Activated CD4-positive, alpha-beta T cell treated with anti-CD3 and anti-CD28 coated beads for 36 hours (primary cell): ENCODE measurements around the gene CASP1. TPM values are rescaled to one million over a fixed set of nuclear protein-coding genes. Genes with fewer than 3 reads are reported as not detected.
A peak's percentile ranks its signal among the peaks of the same experiment; 100 is the strongest.

Experiments
- ATAC-seq: fragments of 200-7000 bp; cut with Tn5 transposase; one replicate; pipeline ENCODE4 v1.10.0; 2021; ENCODE audit warnings: mild to moderate bottlenecking, moderate library complexity
- CTCF ChIA-PET: fragments of 350-600 bp; sonication (Branson Sonifier 250); formaldehyde crosslinking; loops from one replicate; lab custom pipeline; 2021; ENCODE audit warnings: antibody characterized with exemption; lab: Charles Lee
- POLR2A ChIA-PET: fragments of 350-600 bp; sonication (Branson Sonifier 250); formaldehyde crosslinking; loops from one replicate; lab custom pipeline; 2021; ENCODE audit warnings: antibody characterized with exemption, inconsistent platforms; lab: Charles Lee
- DNase-seq: peaks from one replicate; pipeline ENCODE4 v3.0.0-alpha.2; 2020
- H3K27ac Mint-ChIP-seq: one replicate; pipeline ENCODE4 v1.8.0; 2021; ENCODE audit warnings: mixed read lengths
- H3K27me3 Mint-ChIP-seq: one replicate; pipeline ENCODE4 v1.8.0; 2021; ENCODE audit warnings: mixed read lengths
- H3K36me3 Mint-ChIP-seq: one replicate; pipeline ENCODE4 v1.8.0; 2021; ENCODE audit warnings: low read depth, mixed read lengths
- H3K4me1 Mint-ChIP-seq: one replicate; pipeline ENCODE4 v1.8.0; 2021; ENCODE audit warnings: mixed read lengths
- H3K4me3 Mint-ChIP-seq: one replicate; pipeline ENCODE4 v1.8.0; 2021; ENCODE audit warnings: mild to moderate bottlenecking, moderate library complexity, mixed read lengths
- H3K9me3 Mint-ChIP-seq: one replicate; pipeline ENCODE4 v1.8.0; 2021; ENCODE audit warnings: low read depth, mixed read lengths
- intact Hi-C, 2 experiments: fragments of 100-400 bp; cut with DNase I in 1 of 2; cut with micrococcal nuclease in 1 of 2; formaldehyde crosslinking; loops; one replicate each; pipeline versions ENCODE4 v1.14.2 to v1.15.1; 2022 to 2024; cut with DNase I, micrococcal nuclease
- total RNA-seq, 2 experiments: library from RNA; stranded (reverse); gene quantifications; one replicate each; pipeline ENCODE4 v1.2.3, GENCODE V29; 2021

CASP1 gene
- total RNA-seq, 2 experiments from 2014 or later, result 23.7 to 33.4 TPM

GRCh38 chr11:105007463-105007862, 27.5 kb downstream of the CASP1 start:
- Mint-ChIP-seq H3K4me3 (no peak overlapping the region), H3K9me3 (no peaks in the 10 kb centered on the region), H3K36me3 (no peaks in the 10 kb centered on the region), H3K27me3 (no peaks in the 10 kb centered on the region), H3K27ac (no peak overlapping the region), H3K4me1 (no peaks in the 10 kb centered on the region)
- DNase-seq, result no peak
- ATAC-seq, result no peak
- CTCF ChIA-PET, result no interaction called here
- intact Hi-C loops, result no loop called here
- POLR2A ChIA-PET, result no interaction called here

GRCh38 chr11:105005451-105005845, 29.5 kb downstream of the CASP1 start:
- intact Hi-C loops, result no loop called here
- Mint-ChIP-seq H3K27ac (no peak overlapping the region), H3K4me1 (peaks cover 5% of the 10 kb centered on the region), H3K4me3 (no peak overlapping the region), H3K36me3 (no peaks in the 10 kb centered on the region), H3K9me3 (no peaks in the 10 kb centered on the region), H3K27me3 (no peaks in the 10 kb centered on the region)
- ChIA-PET CTCF (no interaction called here), POLR2A (no interaction called here)
- ATAC-seq (no peak), DNase-seq (no peak)

- no peak overlapping the region for H3K27ac Mint-ChIP-seq
- DNase-seq (no peak), ATAC-seq (no peak)
- H3K9me3 Mint-ChIP-seq, result no peaks in the 10 kb centered on the region
- intact Hi-C loops, result loop anchor here in 1 of 2 experiments (5.0 kb wide), 1 partner anchor 472 kb away; no protein-coding TSS in a partner anchor
- ChIA-PET POLR2A (no interaction called here), CTCF (no interaction called here)
- H3K27me3 Mint-ChIP-seq, result no peaks in the 10 kb centered on the region
- H3K4me3 Mint-ChIP-seq, result no peak overlapping the region
- H3K36me3 Mint-ChIP-seq, result no peaks in the 10 kb centered on the region
- H3K4me1 Mint-ChIP-seq, result peaks cover 5% of the 10 kb centered on the region
Observed at GRCh38 chr11:105004021-105004420, 30.9 kb downstream of the CASP1 start.

GRCh38 chr11:105003151-105003550, 31.8 kb downstream of the CASP1 start:
- ChIA-PET POLR2A (no interaction called here), CTCF (interaction anchor here (1.1 kb wide), 1 partner anchor 57 kb away, joined by 3 read pairs; no protein-coding TSS in a partner anchor)
- Mint-ChIP-seq H3K4me3 (no peak overlapping the region), H3K27me3 (no peaks in the 10 kb centered on the region), H3K4me1 (peaks cover 5% of the 10 kb centered on the region), H3K36me3 (no peaks in the 10 kb centered on the region), H3K27ac (no peak overlapping the region), H3K9me3 (no peaks in the 10 kb centered on the region)
- no peak for ATAC-seq
- intact Hi-C loops, result loop anchor here in 1 of 2 experiments (5.0 kb wide), 1 partner anchor 471 kb away; no protein-coding TSS in a partner anchor
- DNase-seq, result no peak

- peak overlapping the region; percentile 59 for H3K27ac Mint-ChIP-seq
- DNase-seq (peak; percentile 71), ATAC-seq (peak; percentile 90)
- no peak overlapping the region for H3K4me3 Mint-ChIP-seq
- intact Hi-C loops, result loop anchor here (1.0 to 5.0 kb wide), 4 partner anchors 54 to 468 kb away; no protein-coding TSS in a partner anchor
- no peaks in the 10 kb centered on the region for H3K9me3 Mint-ChIP-seq
- CTCF ChIA-PET, result interaction anchor here (0.7 to 1.3 kb wide), 8 partner anchors 8 to 1301 kb away, joined by 3 to 4 read pairs (median 3); no protein-coding TSS in a partner anchor
- H3K27me3 Mint-ChIP-seq, result no peaks in the 10 kb centered on the region
- H3K36me3 Mint-ChIP-seq, result no peaks in the 10 kb centered on the region
- POLR2A ChIA-PET, result no interaction called here
- peaks cover 5% of the 10 kb centered on the region for H3K4me1 Mint-ChIP-seq
Observed at GRCh38 chr11:105000797-105001196, 34.1 kb downstream of the CASP1 start.

- DNase-seq, result peak; percentile 24
- POLR2A ChIA-PET, result no interaction called here
- ATAC-seq, result peak; percentile 51
- CTCF ChIA-PET, result interaction anchor here (0.7 to 1.3 kb wide), 4 partner anchors 9 to 49 kb away, joined by 3 to 4 read pairs (median 4); no protein-coding TSS in a partner anchor
- Mint-ChIP-seq H3K27ac (no peak overlapping the region), H3K27me3 (no peaks in the 10 kb centered on the region), H3K9me3 (no peaks in the 10 kb centered on the region), H3K4me1 (peaks cover 5% of the 10 kb centered on the region), H3K36me3 (no peaks in the 10 kb centered on the region), H3K4me3 (no peak overlapping the region)
- intact Hi-C loops, result loop anchor here (1.0 to 5.0 kb wide), 4 partner anchors 53 to 468 kb away; no protein-coding TSS in a partner anchor
Observed at GRCh38 chr11:105000167-105000566, 34.8 kb downstream of the CASP1 start.

- no peak for ATAC-seq
- Mint-ChIP-seq H3K27ac (no peak overlapping the region), H3K4me1 (peaks cover 5% of the 10 kb centered on the region), H3K36me3 (no peaks in the 10 kb centered on the region), H3K27me3 (no peaks in the 10 kb centered on the region), H3K9me3 (no peaks in the 10 kb centered on the region), H3K4me3 (no peak overlapping the region)
- no peak for DNase-seq
- intact Hi-C loops, result loop anchor here (1.0 to 5.0 kb wide), 4 partner anchors 53 to 467 kb away; no protein-coding TSS in a partner anchor
- ChIA-PET CTCF (interaction anchor here (0.6 kb wide), 1 partner anchor 26 kb away, joined by 5 read pairs; no protein-coding TSS in a partner anchor), POLR2A (no interaction called here)
Observed at GRCh38 chr11:104999721-105000120, 35.2 kb downstream of the CASP1 start.

GRCh38 chr11:104997288-104997687, 37.7 kb downstream of the CASP1 start:
- CTCF ChIA-PET, result interaction anchor here (0.5 kb wide), 1 partner anchor 404 kb away, joined by 3 read pairs; no protein-coding TSS in a partner anchor
- Mint-ChIP-seq H3K27ac (no peak overlapping the region), H3K27me3 (peaks cover 2% of the 10 kb centered on the region), H3K9me3 (no peaks in the 10 kb centered on the region), H3K36me3 (no peaks in the 10 kb centered on the region), H3K4me1 (peaks cover 5% of the 10 kb centered on the region), H3K4me3 (no peak overlapping the region)
- ATAC-seq (no peak), DNase-seq (no peak)
- POLR2A ChIA-PET, result no interaction called here
- intact Hi-C loops, result no loop called here

- no peaks in the 10 kb centered on the region for H3K36me3 Mint-ChIP-seq
- peaks cover 2% of the 10 kb centered on the region for H3K27me3 Mint-ChIP-seq
- intact Hi-C loops, result no loop called here
- CTCF ChIA-PET, result no interaction called here
- no peak overlapping the region for H3K27ac Mint-ChIP-seq
- no peaks in the 10 kb centered on the region for H3K4me1 Mint-ChIP-seq
- H3K4me3 Mint-ChIP-seq, result no peak overlapping the region
- no peaks in the 10 kb centered on the region for H3K9me3 Mint-ChIP-seq
- ATAC-seq (no peak), DNase-seq (no peak)
- POLR2A ChIA-PET, result interaction anchor here (0.7 kb wide), 1 partner anchor 112 kb away, joined by 3 read pairs; no protein-coding TSS in a partner anchor
Observed at GRCh38 chr11:104995001-104995408, 39.9 kb downstream of the CASP1 start.

- Mint-ChIP-seq H3K36me3 (no peaks in the 10 kb centered on the region), H3K27ac (no peak overlapping the region), H3K4me3 (no peak overlapping the region), H3K27me3 (peaks cover 2% of the 10 kb centered on the region), H3K9me3 (peaks cover 2% of the 10 kb centered on the region), H3K4me1 (no peaks in the 10 kb centered on the region)
- ChIA-PET CTCF (interaction anchor here (1.2 to 1.5 kb wide), 2 partner anchors 8 to 11 kb away, joined by 3 read pairs; no protein-coding TSS in a partner anchor), POLR2A (no interaction called here)
- intact Hi-C loops, result no loop called here
- ATAC-seq (no peak), DNase-seq (no peak)
Observed at GRCh38 chr11:104992781-104993180, 42.2 kb downstream of the CASP1 start.

- DNase-seq, result no peak
- Mint-ChIP-seq H3K27ac (no peak overlapping the region), H3K36me3 (no peaks in the 10 kb centered on the region), H3K4me1 (no peaks in the 10 kb centered on the region), H3K27me3 (peaks cover 2% of the 10 kb centered on the region), H3K4me3 (no peak overlapping the region), H3K9me3 (peaks cover 2% of the 10 kb centered on the region)
- CTCF ChIA-PET, result interaction anchor here (0.7 kb wide), 1 partner anchor 834 kb away, joined by 3 read pairs; no protein-coding TSS in a partner anchor
- POLR2A ChIA-PET, result no interaction called here
- intact Hi-C loops, result no loop called here
- ATAC-seq, result no peak
Observed at GRCh38 chr11:104991994-104992393, 43.0 kb downstream of the CASP1 start.

- intact Hi-C loops, result no loop called here
- ChIA-PET CTCF (interaction anchor here (1.3 kb wide), 1 partner anchor 9 kb away, joined by 3 read pairs; no protein-coding TSS in a partner anchor), POLR2A (no interaction called here)
- Mint-ChIP-seq H3K9me3 (peaks cover 2% of the 10 kb centered on the region), H3K4me1 (no peaks in the 10 kb centered on the region), H3K27me3 (no peaks in the 10 kb centered on the region), H3K27ac (no peak overlapping the region), H3K4me3 (no peak overlapping the region), H3K36me3 (no peaks in the 10 kb centered on the region)
- ATAC-seq (no peak), DNase-seq (no peak)
Observed at GRCh38 chr11:104984808-104985207, 50.1 kb downstream of the CASP1 start.
